HCT116 (cell line): ENCODE results near the gene PAX2. TPM values are rescaled to one million over a fixed set of nuclear protein-coding genes. Genes with fewer than 3 reads are reported as not detected.

Source experiments
- ATAC-seq: fragments of 200-7000 bp; cut with Tn5 transposase; 2 replicates; pipeline ENCODE4 v1.9.1; 2020; ENCODE audit warnings: mild to moderate bottlenecking, moderate library complexity
- BruUV-seq: library from RNA; stranded (reverse); fragments of 400-500 nt; replicated peaks from 2 replicates; lab custom pipeline; 2021; lab: Mats Ljungman, UMichigan
- CTCF ChIA-PET: fragments of 300-600 bp; sonication (Branson Sonifier 250); formaldehyde crosslinking; loops from one replicate; lab custom pipeline; 2021; ENCODE audit warnings: antibody characterized with exemption; lab: Charles Lee
- POLR2A ChIA-PET: fragments of 300-600, 350-600 bp; sonication (Branson Sonifier 250); formaldehyde crosslinking; loops from one replicate; lab custom pipeline; 2021; ENCODE audit warnings: antibody characterized with exemption; lab: Charles Lee
- RAD21 ChIA-PET, 2 experiments: fragments of 300-600 bp; sonication (Branson Sonifier 250); formaldehyde crosslinking; loops; one replicate each; lab custom pipeline; 2023; ENCODE audit warnings: low total read pairs in 2 of 2; ENCODE audit not compliant: uncharacterized antibody in 2 of 2, unreplicated experiment in 2 of 2, low non-redundant PET in 1 of 2; lab: Charles Lee
- DNase-seq: peaks from one replicate; pipeline ENCODE4 v3.0.0-alpha.2; 2010; ENCODE audit warnings: low read depth, low spot score
- H2AFZ ChIP-seq: fragments of 200-600 bp; shearing (Covaris generic), sonication (generic); 2 replicates; pipeline ENCODE4 v1.6.1; 2017; ENCODE audit warnings: low read depth, mixed run types, mixed read lengths, antibody characterized with exemption, low read length; ENCODE audit not compliant: poor library complexity, severe bottlenecking
- H3K27ac ChIP-seq: 2 replicates; pipeline ENCODE4 v1.5.1; 2012; ENCODE audit warnings: low read depth, low read length
- H3K27me3 ChIP-seq: fragments of 200-600 bp; sonication (generic); 2 replicates; pipeline ENCODE4 v1.6.1; 2016; ENCODE audit warnings: mixed run types, low read length, mixed read lengths; ENCODE audit not compliant: insufficient read depth
- H3K36me3 ChIP-seq, 2 experiments: fragments of 200-500 bp in 1 of 2; fragments of 200-600 bp in 1 of 2; sonication (Bioruptor generic) in 1 of 2; sonication (generic) in 1 of 2; 2 replicates each; pipeline versions ENCODE4 v1.5.1 to v1.6.1; 2014 to 2016; ENCODE audit warnings: low read length in 2 of 2, inconsistent platforms in 1 of 2, mixed read lengths in 1 of 2, mixed run types in 1 of 2; ENCODE audit not compliant: insufficient read depth in 2 of 2, control insufficient read depth in 1 of 2
- H3K4me1 ChIP-seq, 2 experiments: fragments of 200-600 bp in 1 of 2; sonication (generic) in 1 of 2; 2 replicates each; pipeline versions ENCODE4 v1.5.1 to v1.6.1; 2012 to 2017; ENCODE audit warnings: low read length in 2 of 2, inconsistent platforms in 1 of 2, mild to moderate bottlenecking in 1 of 2, mixed read lengths in 1 of 2, mixed run types in 1 of 2, moderate library complexity in 1 of 2; ENCODE audit not compliant: insufficient read depth in 2 of 2, control insufficient read depth in 1 of 2
- H3K4me2 ChIP-seq: fragments of 200-600 bp; sonication (generic); 2 replicates; pipeline ENCODE4 v1.6.1; 2017; ENCODE audit warnings: mixed run types, low read length, mixed read lengths
- H3K4me3 ChIP-seq, 2 experiments: fragments of 200-600 bp in 1 of 2; sonication (generic) in 1 of 2; replicated peaks in 1 of 2; 2 replicates each; pipeline ENCODE4 v1.5.1; 2011 to 2016; ENCODE audit warnings: low read length in 2 of 2, control low read depth in 1 of 2, low read depth in 1 of 2, mild to moderate bottlenecking in 1 of 2, mixed read lengths in 1 of 2, mixed run types in 1 of 2
- H3K79me2 ChIP-seq: fragments of 200-600 bp; sonication (generic); 2 replicates; pipeline ENCODE4 v1.6.1; 2017; ENCODE audit warnings: mild to moderate bottlenecking, mixed run types, low read length, moderate library complexity, mixed read lengths; ENCODE audit not compliant: insufficient read depth
- H3K9ac ChIP-seq: fragments of 200-600 bp; sonication (generic); 2 replicates; pipeline ENCODE4 v1.6.1; 2016; ENCODE audit warnings: low read length, mixed read lengths
- H3K9me2 ChIP-seq: fragments of 200-600 bp; sonication (generic), shearing (Covaris generic); 2 replicates; pipeline ENCODE4 v1.6.1; 2017; ENCODE audit warnings: mixed run types, mild to moderate bottlenecking, moderate library complexity; ENCODE audit not compliant: insufficient read depth
- H3K9me3 ChIP-seq, 2 experiments: fragments of 200-500 bp in 1 of 2; fragments of 200-600 bp in 1 of 2; sonication (Bioruptor generic) in 1 of 2; sonication (generic) in 1 of 2; 2 replicates each; pipeline ENCODE4 v1.6.1; 2014 to 2017; ENCODE audit warnings: low read length in 2 of 2, mixed read lengths in 2 of 2, inconsistent platforms in 1 of 2, low read depth in 1 of 2, mild to moderate bottlenecking in 1 of 2, mixed run types in 1 of 2, moderate library complexity in 1 of 2; ENCODE audit not compliant: control insufficient read depth in 1 of 2, insufficient read depth in 1 of 2
- H4K20me1 ChIP-seq: fragments of 200-600 bp; sonication (generic), shearing (Covaris generic); 2 replicates; pipeline ENCODE4 v1.6.1; 2017; ENCODE audit warnings: mixed run types, mild to moderate bottlenecking, moderate library complexity; ENCODE audit not compliant: insufficient read depth
- EGR1 ChIP-seq: IDR thresholded peaks from 2 replicates; pipeline ENCODE4 v1.6.1; 2012; ENCODE audit warnings: low read depth
- ELF1 ChIP-seq: IDR thresholded peaks from 2 replicates; pipeline ENCODE4 v1.6.1; 2012; ENCODE audit warnings: low read depth, borderline replicate concordance
- EZH2 ChIP-seq: fragments of 200-600 bp; sonication (generic); IDR thresholded peaks from 2 replicates; pipeline ENCODE4 v1.6.1; 2017; ENCODE audit warnings: antibody characterized with exemption, mixed run types
- FOSL1 ChIP-seq: IDR thresholded peaks from 2 replicates; pipeline ENCODE4 v1.6.1; 2012; ENCODE audit warnings: low read depth
- JUND ChIP-seq: IDR thresholded peaks from 2 replicates; pipeline ENCODE4 v1.6.1; 2012
- RAD21 ChIP-seq: IDR thresholded peaks from 2 replicates; pipeline ENCODE4 v1.6.1; 2012; ENCODE audit warnings: low read depth, mild to moderate bottlenecking
- SIN3A ChIP-seq: IDR thresholded peaks from 2 replicates; pipeline ENCODE4 v1.6.1; 2012; ENCODE audit warnings: low read depth
- TCF7L2 ChIP-seq: IDR thresholded peaks from 2 replicates; pipeline ENCODE4 v1.7.0; 2011; ENCODE audit warnings: borderline replicate concordance, inconsistent platforms; ENCODE audit not compliant: insufficient read depth, insufficient read length; ENCODE audit errors: extremely low read depth
- YY1 ChIP-seq: IDR thresholded peaks from 2 replicates; pipeline ENCODE4 v1.6.1; 2011; ENCODE audit warnings: low read length, low read depth, moderate library complexity, mild to moderate bottlenecking; ENCODE audit not compliant: insufficient replicate concordance; ENCODE audit errors: extremely low read depth
- ZFX ChIP-seq: fragments of 450-650 bp; IDR thresholded peaks from 2 replicates; pipeline ENCODE4 v1.6.1; 2017
- intact Hi-C: fragments of 100-400 bp; cut with micrococcal nuclease; formaldehyde crosslinking; loops from 2 replicates; pipeline ENCODE4 v1.10.0; 2022
- total RNA-seq: library from RNA; stranded (reverse); gene quantifications from one replicate; pipeline ENCODE4 v1.2.1, GENCODE V29; 2021; ENCODE audit not compliant: unreplicated experiment
- TF ChIP-seq, protein P1 (sequence below): IDR thresholded peaks from 2 replicates; pipeline ENCODE4 v1.6.1; 2012; ENCODE audit warnings: low read depth

The PAX2 gene
- total RNA-seq, 1 experiment from 2014 or later = 5.0 TPM

DNA sequence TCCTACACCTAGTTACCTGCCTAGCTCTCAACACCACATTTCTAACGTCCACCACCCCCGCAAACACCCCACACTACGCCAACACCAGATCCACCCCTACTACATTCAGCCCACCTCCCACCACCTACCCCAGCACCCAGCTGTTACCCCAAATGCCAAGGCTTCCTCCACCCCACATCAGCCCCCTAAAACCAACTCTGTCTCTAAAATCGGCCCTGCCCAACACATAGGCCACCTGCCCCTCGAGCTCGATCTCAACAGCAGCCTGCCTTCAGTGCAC is 114.0 kb downstream of the PAX2 start:
- POLR2A ChIA-PET = no interaction called here
- peaks cover 18% of the 10 kb centered on the region; the same call in 1 of the 2 replicates for H3K27me3 ChIP-seq

GRCh38 chr10:100863433-100863832 is 118.1 kb downstream of the PAX2 start:
- Histone ChIP-seq H3K4me2 (no peak overlapping the region), H3K4me3 (no peak overlapping the region), H3K9ac (no peak overlapping the region), H2AFZ (no peak overlapping the region), H3K4me1 (no peaks in the 10 kb centered on the region), H3K9me3 (no peaks in the 10 kb centered on the region), H3K9me2 (no peaks in the 10 kb centered on the region), H4K20me1 (no peaks in the 10 kb centered on the region), H3K27ac (no peak overlapping the region), H3K27me3 (peaks cover 14% of the 10 kb centered on the region; the same call in 1 of the 2 replicates), H3K79me2 (no peaks in the 10 kb centered on the region), H3K36me3 (no peaks in the 10 kb centered on the region)
- no TSS peak for BruUV-seq
- intact Hi-C loops = no loop called here
- POLR2A ChIA-PET = no interaction called here
- no peak for TF ChIP-seq EGR1
- no peak for TF ChIP-seq FOSL1
- TF ChIP-seq, protein P1, sequence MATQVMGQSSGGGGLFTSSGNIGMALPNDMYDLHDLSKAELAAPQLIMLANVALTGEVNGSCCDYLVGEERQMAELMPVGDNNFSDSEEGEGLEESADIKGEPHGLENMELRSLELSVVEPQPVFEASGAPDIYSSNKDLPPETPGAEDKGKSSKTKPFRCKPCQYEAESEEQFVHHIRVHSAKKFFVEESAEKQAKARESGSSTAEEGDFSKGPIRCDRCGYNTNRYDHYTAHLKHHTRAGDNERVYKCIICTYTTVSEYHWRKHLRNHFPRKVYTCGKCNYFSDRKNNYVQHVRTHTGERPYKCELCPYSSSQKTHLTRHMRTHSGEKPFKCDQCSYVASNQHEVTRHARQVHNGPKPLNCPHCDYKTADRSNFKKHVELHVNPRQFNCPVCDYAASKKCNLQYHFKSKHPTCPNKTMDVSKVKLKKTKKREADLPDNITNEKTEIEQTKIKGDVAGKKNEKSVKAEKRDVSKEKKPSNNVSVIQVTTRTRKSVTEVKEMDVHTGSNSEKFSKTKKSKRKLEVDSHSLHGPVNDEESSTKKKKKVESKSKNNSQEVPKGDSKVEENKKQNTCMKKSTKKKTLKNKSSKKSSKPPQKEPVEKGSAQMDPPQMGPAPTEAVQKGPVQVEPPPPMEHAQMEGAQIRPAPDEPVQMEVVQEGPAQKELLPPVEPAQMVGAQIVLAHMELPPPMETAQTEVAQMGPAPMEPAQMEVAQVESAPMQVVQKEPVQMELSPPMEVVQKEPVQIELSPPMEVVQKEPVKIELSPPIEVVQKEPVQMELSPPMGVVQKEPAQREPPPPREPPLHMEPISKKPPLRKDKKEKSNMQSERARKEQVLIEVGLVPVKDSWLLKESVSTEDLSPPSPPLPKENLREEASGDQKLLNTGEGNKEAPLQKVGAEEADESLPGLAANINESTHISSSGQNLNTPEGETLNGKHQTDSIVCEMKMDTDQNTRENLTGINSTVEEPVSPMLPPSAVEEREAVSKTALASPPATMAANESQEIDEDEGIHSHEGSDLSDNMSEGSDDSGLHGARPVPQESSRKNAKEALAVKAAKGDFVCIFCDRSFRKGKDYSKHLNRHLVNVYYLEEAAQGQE = no peak
- no peak for TF ChIP-seq EZH2
- no peak for TF ChIP-seq RAD21
- TF ChIP-seq SIN3A = no peak
- TF ChIP-seq ZFX = no peak
- TF ChIP-seq ELF1 = no peak
- DNase-seq (no peak), ATAC-seq (no peak)
- RAD21 ChIA-PET = no interaction called here
- CTCF ChIA-PET = no interaction called here

More for the DNA sequence above, 114.0 kb downstream of the PAX2 start:
- no peaks in the 10 kb centered on the region for H3K4me1 ChIP-seq
- H3K36me3 ChIP-seq = no peaks in the 10 kb centered on the region
- H3K4me2 ChIP-seq = no peak overlapping the region
- no peaks in the 10 kb centered on the region for H3K79me2 ChIP-seq
- H3K4me3 ChIP-seq = no peak overlapping the region
- CTCF ChIA-PET = interaction anchor here (1.5 kb wide), 1 partner anchor 13 kb away, joined by 6 read pairs; no protein-coding TSS in a partner anchor
- no peaks in the 10 kb centered on the region for H3K9me3 ChIP-seq
- TF ChIP-seq JUND = no peak
- no peak for TF ChIP-seq TCF7L2
- TF ChIP-seq YY1 = no peak
- intact Hi-C loops = no loop called here
- H3K9ac ChIP-seq = no peak overlapping the region
- no peaks in the 10 kb centered on the region for H4K20me1 ChIP-seq
- no TSS peak for BruUV-seq
- DNase-seq (no peak), ATAC-seq (no peak)
- H2AFZ ChIP-seq = no peak overlapping the region
- RAD21 ChIA-PET = no interaction called here
- no peaks in the 10 kb centered on the region for H3K9me2 ChIP-seq
- no peak overlapping the region for H3K27ac ChIP-seq
